HG03378 (cell line): ENCODE data around the gene ARHGEF17.
"Not testable (repeated sequence)": the region's sequence is repeated elsewhere in the genome, so short reads cannot be mapped to it uniquely, and the experiment has no call there.

ENCODE experiments used
- ATAC-seq: cut with Tn5 transposase; IDR thresholded peaks from one replicate; pipeline ENCODE4 v1.9.1; 2021; ENCODE audit warnings: mild to moderate bottlenecking, moderate library complexity; ENCODE audit not compliant: unreplicated experiment

ARHGEF17 gene

GRCh38 chr11:73308003-73308960, at the start of gene ARHGEF17:
ARHGEF17 (plus strand) TSS chr11:73308276; CDS start chr11:73308639, 363 bp downstream.
- ATAC-seq: peak; percentile 18

GRCh38 chr11:73259406-73260126, 48.5 kb upstream of the ARHGEF17 start:
- ATAC-seq: no peak

- no peak for ATAC-seq
These were observed 48.0 kb upstream of the ARHGEF17 start for GRCh38 chr11:73260127-73260457.

- no peak for ATAC-seq
These were observed 45.1 kb upstream of the ARHGEF17 start for GRCh38 chr11:73262851-73263495.

GRCh38 chr11:73263640-73264039, 44.4 kb upstream of the ARHGEF17 start:
- ATAC-seq: no peak

GRCh38 chr11:73265278-73265810, 42.7 kb upstream of the ARHGEF17 start:
- no peak for ATAC-seq

GRCh38 chr11:73265853-73266645, 42.0 kb upstream of the ARHGEF17 start:
- no peak for ATAC-seq

- ATAC-seq: no peak
These were observed 41.4 kb upstream of the ARHGEF17 start for GRCh38 chr11:73266646-73267020.

- no peak for ATAC-seq
These were observed 40.8 kb upstream of the ARHGEF17 start for GRCh38 chr11:73267122-73267846.

GRCh38 chr11:73267906-73268540, 40.1 kb upstream of the ARHGEF17 start:
- no peak for ATAC-seq

- ATAC-seq: no peak
These were observed 39.3 kb upstream of the ARHGEF17 start for GRCh38 chr11:73268671-73269271.

- no peak for ATAC-seq
These were observed 38.5 kb upstream of the ARHGEF17 start for GRCh38 chr11:73269459-73270015.

- ATAC-seq: no peak
These were observed 37.8 kb upstream of the ARHGEF17 start for GRCh38 chr11:73270016-73270854.

GRCh38 chr11:73270855-73271477, 37.1 kb upstream of the ARHGEF17 start:
- ATAC-seq: no peak

- ATAC-seq: not testable (repeated sequence)
These were observed 36.6 kb upstream of the ARHGEF17 start for GRCh38 chr11:73271478-73271865.

- ATAC-seq: no peak
These were observed 36.0 kb upstream of the ARHGEF17 start, which contains the start of gene P2RY6 for GRCh38 chr11:73271936-73272679. P2RY6 (plus strand) TSS chr11:73272338; CDS start chr11:73296519, 24,181 bp downstream.

- no peak for ATAC-seq
These were observed 35.4 kb upstream of the ARHGEF17 start for GRCh38 chr11:73272680-73273038.
